ENCODE measurements around the gene POU2F3.

The POU2F3 gene

GRCh38 chr11:120226242-120226641 lies 13.7 kb upstream of the POU2F3 start:
- DNase-seq (ENCODE audit: low spot score), result no peak

- no peak for DNase-seq (ENCODE audit: low spot score)
These were observed 13.2 kb upstream of the POU2F3 start for GRCh38 chr11:120226714-120227113.

GRCh38 chr11:120227228-120227852 lies 12.6 kb upstream of the POU2F3 start:
- no peak for DNase-seq (ENCODE audit: low spot score)

GRCh38 chr11:120228794-120229384 lies 11.1 kb upstream of the POU2F3 start:
- DNase-seq (ENCODE audit: low spot score), result no peak

- DNase-seq (ENCODE audit: low spot score), result peak; percentile 48
These were observed 10.2 kb upstream of the POU2F3 start for GRCh38 chr11:120229451-120230424.

GRCh38 chr11:120230433-120231071 lies 9.4 kb upstream of the POU2F3 start:
- no peak for DNase-seq (ENCODE audit: low spot score)

GRCh38 chr11:120231963-120232362 lies 8.0 kb upstream of the POU2F3 start:
- no peak for DNase-seq (ENCODE audit: low spot score)

- no peak for DNase-seq (ENCODE audit: low spot score)
These were observed 6.6 kb upstream of the POU2F3 start for GRCh38 chr11:120233207-120233803.

GRCh38 chr11:120235024-120235628 lies 4.8 kb upstream of the POU2F3 start:
- DNase-seq (ENCODE audit: low spot score), result no peak

GRCh38 chr11:120236169-120237107 lies 3.5 kb upstream of the POU2F3 start:
- DNase-seq (ENCODE audit: low spot score), result no peak

- DNase-seq (ENCODE audit: low spot score), result no peak
These were observed 846 bp upstream of the POU2F3 start for GRCh38 chr11:120238968-120239620.

GRCh38 chr11:120240866-120241265 lies 926 bp downstream of the POU2F3 start:
- DNase-seq (ENCODE audit: low spot score), result no peak

GRCh38 chr11:120241277-120241676 lies 1.3 kb downstream of the POU2F3 start:
- no peak for DNase-seq (ENCODE audit: low spot score)

- DNase-seq (ENCODE audit: low spot score), result no peak
These were observed 3.3 kb downstream of the POU2F3 start for GRCh38 chr11:120243221-120243620.

- DNase-seq (ENCODE audit: low spot score), result no peak
These were observed 4.8 kb downstream of the POU2F3 start for GRCh38 chr11:120244476-120245365.

GRCh38 chr11:120245434-120245833 lies 5.5 kb downstream of the POU2F3 start:
- no peak for DNase-seq (ENCODE audit: low spot score)

- DNase-seq (ENCODE audit: low spot score), result no peak
These were observed 8.8 kb downstream of the POU2F3 start for GRCh38 chr11:120248551-120249278.
